GM12872 (cell line): ENCODE results near the gene SSBP3.

Experiments
- CTCF ChIP-seq: IDR thresholded peaks from 3 replicates; pipeline ENCODE4 v1.5.1; 2011; ENCODE audit warnings: low read depth, mild to moderate bottlenecking, low read length, moderate library complexity; ENCODE audit not compliant: insufficient read depth

Gene SSBP3

GRCh38 chr1:54199151-54199764, 206.9 kb downstream of the SSBP3 start:
- TF ChIP-seq CTCF, result no peak

DNA sequence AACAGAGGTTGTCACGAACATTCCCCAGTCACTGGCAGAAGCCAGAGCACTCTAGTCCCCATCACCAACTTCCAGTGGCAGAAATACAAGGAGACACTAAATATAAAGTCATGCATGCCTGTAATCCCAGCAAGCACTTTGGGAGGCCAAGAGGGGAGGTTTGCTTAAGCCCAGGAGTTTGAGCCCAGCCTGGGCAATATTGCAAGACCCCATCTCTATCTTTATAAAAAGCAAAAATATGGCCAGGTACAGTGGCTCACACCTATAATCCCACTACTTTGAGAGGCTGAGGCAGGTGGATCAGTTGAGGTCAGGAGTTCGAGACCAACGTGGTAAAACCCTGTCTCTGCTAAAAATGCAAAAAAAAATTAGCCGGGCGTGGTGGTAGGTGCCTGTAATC, 212.7 kb downstream of the SSBP3 start:
- no peak for TF ChIP-seq CTCF

DNA sequence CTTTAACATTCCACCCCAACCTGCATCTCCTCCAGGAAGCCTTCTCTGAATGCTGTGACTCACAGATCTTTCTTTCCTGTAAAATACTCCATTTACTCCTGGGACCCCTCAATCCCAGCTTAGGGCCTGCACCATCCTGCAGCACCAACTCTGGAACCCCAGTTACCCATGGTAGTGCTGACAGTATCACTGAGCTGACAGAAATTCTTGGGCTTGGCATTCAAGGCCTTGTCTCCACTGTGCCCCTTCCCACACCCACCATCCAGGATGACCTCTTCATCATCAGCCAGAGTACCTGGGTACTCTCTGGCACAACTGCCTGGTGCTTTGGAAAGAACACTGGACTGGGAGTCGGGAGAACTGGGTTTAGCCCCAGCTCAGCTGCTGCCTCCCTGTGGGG, 214.7 kb downstream of the SSBP3 start:
- no peak for TF ChIP-seq CTCF

DNA sequence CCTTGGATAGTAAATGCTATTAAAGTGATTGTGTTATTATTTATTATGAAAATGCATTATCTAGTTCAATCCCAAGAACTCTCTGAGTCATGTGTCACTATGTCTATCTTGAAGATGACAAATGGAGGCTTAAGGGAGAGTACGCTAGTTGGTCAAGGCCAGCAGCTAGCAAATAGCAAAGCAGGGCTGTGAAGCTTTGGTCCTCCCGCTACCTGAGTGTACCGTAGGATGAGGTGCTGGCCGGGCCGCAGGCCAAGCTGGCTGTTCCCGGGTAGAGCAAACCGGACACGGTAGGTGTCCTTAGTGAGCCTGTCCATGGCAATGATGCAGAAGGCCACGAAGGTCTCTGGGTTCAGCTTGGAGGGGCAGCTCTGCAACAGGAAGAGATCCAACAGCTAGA, 215.7 kb downstream of the SSBP3 start:
- TF ChIP-seq CTCF, result no peak

DNA sequence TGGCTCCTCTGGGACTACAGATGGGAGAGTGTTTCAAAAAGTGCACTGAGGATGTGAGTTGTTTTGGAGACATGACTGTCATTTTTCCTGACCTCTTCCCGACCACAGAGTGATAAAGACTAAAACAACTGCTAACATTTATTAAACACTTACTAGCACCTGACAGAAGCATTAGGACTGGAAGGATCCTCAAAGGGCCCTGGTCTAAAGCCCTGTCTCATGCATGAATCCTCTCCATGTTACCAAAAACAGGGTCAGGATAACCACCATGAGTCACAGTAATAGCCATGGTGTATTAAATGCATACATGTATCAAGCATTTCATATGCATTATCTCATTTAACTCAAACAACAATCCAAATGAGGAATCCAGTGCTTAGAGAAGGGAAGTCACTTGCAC, 217.9 kb downstream of the SSBP3 start:
- no peak for TF ChIP-seq CTCF

GRCh38 chr1:54186056-54186455, 220.1 kb downstream of the SSBP3 start:
- no peak for TF ChIP-seq CTCF

DNA sequence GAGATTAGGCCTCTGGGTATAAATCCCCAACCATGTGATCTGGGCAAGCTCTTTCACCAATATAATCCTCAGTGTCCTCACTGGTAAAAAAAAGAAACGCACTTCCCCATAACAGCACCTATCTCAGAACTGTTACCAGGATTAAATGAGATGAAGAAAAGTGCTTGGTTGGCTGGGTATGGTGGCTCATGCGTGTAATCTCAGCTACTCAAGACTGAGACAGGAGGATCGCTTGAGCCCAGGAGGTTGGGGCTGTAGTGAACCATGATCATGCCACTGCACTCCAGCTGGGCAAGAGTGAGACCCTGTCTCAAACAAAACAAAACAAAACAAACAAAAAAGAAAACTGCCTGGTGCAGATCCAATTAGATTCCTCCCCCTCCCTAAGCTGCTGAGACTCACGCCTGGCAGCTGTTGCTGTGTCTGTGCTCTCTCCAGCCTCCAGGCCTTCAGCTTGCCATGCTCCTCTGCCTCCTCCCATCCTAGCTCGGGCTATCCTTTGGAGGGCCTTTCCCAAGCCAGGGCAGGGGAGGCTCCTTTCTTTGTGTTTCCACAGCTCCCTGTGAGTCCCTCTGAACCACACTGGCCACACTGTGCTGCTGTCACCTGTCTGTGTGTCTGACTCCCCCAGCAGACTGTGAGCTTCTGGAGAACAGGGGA, 225.4 kb downstream of the SSBP3 start:
- no peak for TF ChIP-seq CTCF
